ENCODE results near the gene OFD1.

Gene OFD1

GRCh38 chrX:13793897-13794296 is 59.3 kb downstream of the OFD1 start:
- no peak for DNase-seq (ENCODE audit: low read depth, low spot score)

DNA sequence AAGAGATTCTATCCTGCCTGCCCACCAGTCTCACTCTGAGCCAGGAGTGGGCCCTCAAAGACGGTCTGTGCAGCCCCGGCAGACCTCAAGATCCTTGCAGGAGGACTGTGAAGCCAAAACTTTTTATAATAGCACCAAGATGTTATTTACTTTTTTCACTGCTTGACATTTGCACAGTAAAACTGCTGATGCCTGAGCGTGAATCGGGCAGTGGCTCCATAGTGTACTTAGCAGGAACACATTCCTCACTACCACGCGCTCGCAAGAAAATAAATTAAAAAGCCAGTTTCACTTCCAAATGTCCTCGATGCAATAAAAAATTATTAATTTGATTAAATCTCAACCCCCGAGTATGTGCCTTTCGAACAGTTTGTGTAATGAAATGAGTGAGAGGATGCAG is 59.9 kb downstream of the OFD1 start:
- DNase-seq (ENCODE audit: low read depth, low spot score) = no peak

- DNase-seq (ENCODE audit: low read depth, low spot score) = no peak
Measured at GRCh38 chrX:13797512-13797911, 63.0 kb downstream of the OFD1 start.

GRCh38 chrX:13798184-13798583 is 63.6 kb downstream of the OFD1 start:
- no peak for DNase-seq (ENCODE audit: low read depth, low spot score)

DNA sequence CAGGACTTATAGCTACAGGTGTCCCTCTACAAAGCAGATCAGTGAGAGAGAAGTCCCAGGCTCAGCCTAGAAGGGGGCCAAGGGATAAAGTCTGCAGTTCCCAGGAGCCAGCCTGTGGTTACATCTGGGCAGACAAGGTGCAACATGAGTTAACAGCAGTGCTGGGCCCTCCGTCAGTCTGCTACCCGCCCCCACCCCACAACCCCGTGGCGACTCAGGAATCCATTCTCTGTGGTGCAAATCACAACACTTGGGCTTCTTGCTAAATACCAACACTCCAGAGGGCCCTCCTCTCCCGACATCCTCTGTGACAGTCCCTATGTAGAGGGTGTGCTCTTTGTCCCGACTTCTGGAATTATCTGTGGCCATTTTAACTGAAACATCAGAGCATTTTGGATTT is 68.6 kb downstream of the OFD1 start:
- DNase-seq (ENCODE audit: low read depth, low spot score) = no peak

DNA sequence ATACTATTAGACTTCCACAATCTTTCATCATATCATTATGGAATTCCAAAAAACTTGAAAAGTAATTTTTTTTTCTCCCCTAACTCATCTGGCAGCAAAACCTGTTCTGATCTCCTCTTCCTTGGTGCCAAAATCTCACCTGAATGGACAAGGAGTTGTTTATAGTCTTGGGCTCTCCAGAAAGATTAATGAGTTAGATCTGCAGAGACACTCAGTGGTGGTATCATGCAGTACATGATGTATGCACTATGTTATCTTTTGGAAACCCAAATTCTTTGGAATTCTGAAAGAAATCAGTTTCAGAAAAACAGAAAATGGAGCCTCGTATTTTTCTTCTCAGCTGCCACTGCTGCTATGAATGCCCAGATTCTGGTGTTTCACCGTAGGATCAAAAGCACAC is 70.7 kb downstream of the OFD1 start:
- no peak for DNase-seq (ENCODE audit: low read depth, low spot score)

DNA sequence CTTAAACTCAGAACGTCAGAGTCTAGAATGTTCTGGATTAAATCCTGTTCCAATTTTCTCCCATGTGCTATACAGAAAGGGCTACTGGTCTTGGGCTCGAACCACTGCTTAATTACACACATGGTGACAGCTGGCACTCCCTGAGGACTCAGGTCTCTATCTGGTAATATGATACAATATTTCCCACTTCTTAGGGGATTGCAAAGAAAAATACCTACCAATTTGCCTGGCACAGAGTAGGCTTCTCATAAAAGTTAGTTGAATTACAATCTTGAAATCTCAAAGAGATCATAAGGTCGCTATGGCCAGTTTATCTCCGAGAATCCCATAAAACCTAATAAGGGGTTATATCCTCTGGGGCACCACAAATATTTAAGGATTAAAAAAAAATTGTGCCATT is 73.7 kb downstream of the OFD1 start:
- DNase-seq (ENCODE audit: low read depth, low spot score) = no peak

DNA sequence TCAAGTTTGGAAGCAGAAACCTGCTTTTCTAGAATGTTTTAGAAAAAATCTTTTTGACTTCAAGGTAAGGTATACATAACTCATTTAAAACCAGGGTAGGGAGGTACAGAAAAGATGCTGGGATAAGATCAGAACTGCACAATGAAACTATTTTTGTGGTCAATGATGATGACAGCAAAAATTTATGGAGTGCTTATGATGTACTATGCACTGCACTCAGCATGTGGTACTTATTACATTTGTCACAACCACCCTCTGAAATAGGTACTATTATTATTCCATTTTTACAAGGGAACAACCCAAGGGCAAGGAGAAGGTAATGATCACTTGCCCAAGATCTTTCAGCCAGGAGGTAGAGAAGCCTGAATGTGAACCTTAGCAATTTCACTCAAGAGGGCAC is 74.3 kb downstream of the OFD1 start:
- no peak for DNase-seq (ENCODE audit: low read depth, low spot score)

DNA sequence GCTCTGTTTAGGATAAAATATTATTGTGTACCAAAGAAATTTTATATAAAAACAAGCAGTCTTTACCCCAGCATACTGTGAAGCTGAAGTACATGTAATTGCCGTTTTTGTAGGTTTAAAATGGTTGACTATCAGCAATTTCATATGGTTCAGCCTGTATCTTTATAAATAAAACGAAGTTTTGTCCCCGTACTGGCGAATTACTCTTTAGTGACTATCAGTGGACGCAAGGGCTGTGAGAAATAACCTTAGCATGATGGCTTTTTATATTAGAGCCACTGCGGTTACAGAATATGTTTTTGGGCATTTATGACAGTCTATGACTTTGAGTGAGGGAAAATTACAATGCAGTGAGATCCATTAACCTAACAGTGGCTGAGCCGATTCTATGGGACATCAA is 81.1 kb downstream of the OFD1 start:
- no peak for DNase-seq (ENCODE audit: low read depth, low spot score)

DNA sequence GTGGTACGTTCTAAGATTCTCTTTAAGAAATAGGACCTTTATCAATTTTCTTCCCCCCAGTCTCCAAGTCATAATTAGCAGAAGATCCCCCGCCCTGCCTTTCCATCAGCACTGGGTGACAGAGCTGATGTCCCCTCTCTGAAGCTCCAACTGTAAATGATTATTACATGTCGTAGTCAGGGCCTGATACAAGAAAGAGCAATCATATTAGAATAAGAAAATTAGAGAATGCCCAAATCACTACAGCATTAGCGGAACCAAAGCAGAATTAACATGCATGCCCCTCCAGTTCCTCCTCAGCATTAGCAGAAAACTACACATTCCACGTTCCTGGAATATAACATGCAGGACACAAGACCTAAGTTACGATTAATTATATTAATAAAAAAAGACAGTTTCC is 81.6 kb downstream of the OFD1 start:
- DNase-seq (ENCODE audit: low read depth, low spot score) = no peak

- DNase-seq (ENCODE audit: low read depth, low spot score) = no peak
Measured at GRCh38 chrX:13816643-13817627, 82.4 kb downstream of the OFD1 start, which contains the start of gene GPM6B. Gene GPM6B (minus strand): TSS chrX:13817093. CDS start chrX:13816904, 189 bp downstream.

Measured in activated naive CD8-positive, alpha-beta T cell treated with anti-CD3 and anti-CD28 coated beads, Interleukin-2, amount 50 U/mL, for 16 hours (primary cell).